A549 (cell line): ENCODE data around the gene MS4A1.

Experiments used
- CTCF ChIP-seq: fragments of >200 bp; sonication (Bioruptor Twin); formaldehyde crosslinking; IDR thresholded peaks from 3 replicates; pipeline ENCODE4 v1.5.1; 2016
- JUNB ChIP-seq: fragments of >200 bp; sonication (Bioruptor Twin); formaldehyde crosslinking; IDR thresholded peaks from 2 replicates; pipeline ENCODE4 v1.6.1; 2016
- TF ChIP-seq, protein P1 (sequence below): IDR thresholded peaks from 2 replicates; pipeline ENCODE4 v1.6.1; 2012

GRCh38 chr11:60447846-60448245 lies 7.8 kb upstream of the MS4A1 start:
- TF ChIP-seq JUNB, result no peak
- no peak for TF ChIP-seq CTCF
- TF ChIP-seq, protein P1, sequence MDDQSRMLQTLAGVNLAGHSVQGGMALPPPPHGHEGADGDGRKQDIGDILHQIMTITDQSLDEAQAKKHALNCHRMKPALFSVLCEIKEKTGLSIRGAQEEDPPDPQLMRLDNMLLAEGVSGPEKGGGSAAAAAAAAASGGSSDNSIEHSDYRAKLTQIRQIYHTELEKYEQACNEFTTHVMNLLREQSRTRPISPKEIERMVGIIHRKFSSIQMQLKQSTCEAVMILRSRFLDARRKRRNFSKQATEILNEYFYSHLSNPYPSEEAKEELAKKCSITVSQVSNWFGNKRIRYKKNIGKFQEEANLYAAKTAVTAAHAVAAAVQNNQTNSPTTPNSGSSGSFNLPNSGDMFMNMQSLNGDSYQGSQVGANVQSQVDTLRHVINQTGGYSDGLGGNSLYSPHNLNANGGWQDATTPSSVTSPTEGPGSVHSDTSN, result no peak
